Measurements from ENCODE around the gene TFCP2L1. TPM values are rescaled to one million over a fixed set of nuclear protein-coding genes. Genes with fewer than 3 reads are reported as not detected.
"Not testable (repeated sequence)": the region's sequence is repeated elsewhere in the genome, so short reads cannot be mapped to it uniquely, and the experiment has no call there.

The TFCP2L1 gene, protein sequence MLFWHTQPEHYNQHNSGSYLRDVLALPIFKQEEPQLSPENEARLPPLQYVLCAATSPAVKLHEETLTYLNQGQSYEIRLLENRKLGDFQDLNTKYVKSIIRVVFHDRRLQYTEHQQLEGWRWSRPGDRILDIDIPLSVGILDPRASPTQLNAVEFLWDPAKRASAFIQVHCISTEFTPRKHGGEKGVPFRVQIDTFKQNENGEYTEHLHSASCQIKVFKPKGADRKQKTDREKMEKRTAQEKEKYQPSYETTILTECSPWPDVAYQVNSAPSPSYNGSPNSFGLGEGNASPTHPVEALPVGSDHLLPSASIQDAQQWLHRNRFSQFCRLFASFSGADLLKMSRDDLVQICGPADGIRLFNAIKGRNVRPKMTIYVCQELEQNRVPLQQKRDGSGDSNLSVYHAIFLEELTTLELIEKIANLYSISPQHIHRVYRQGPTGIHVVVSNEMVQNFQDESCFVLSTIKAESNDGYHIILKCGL
- total RNA-seq: 0.30 TPM

DNA sequence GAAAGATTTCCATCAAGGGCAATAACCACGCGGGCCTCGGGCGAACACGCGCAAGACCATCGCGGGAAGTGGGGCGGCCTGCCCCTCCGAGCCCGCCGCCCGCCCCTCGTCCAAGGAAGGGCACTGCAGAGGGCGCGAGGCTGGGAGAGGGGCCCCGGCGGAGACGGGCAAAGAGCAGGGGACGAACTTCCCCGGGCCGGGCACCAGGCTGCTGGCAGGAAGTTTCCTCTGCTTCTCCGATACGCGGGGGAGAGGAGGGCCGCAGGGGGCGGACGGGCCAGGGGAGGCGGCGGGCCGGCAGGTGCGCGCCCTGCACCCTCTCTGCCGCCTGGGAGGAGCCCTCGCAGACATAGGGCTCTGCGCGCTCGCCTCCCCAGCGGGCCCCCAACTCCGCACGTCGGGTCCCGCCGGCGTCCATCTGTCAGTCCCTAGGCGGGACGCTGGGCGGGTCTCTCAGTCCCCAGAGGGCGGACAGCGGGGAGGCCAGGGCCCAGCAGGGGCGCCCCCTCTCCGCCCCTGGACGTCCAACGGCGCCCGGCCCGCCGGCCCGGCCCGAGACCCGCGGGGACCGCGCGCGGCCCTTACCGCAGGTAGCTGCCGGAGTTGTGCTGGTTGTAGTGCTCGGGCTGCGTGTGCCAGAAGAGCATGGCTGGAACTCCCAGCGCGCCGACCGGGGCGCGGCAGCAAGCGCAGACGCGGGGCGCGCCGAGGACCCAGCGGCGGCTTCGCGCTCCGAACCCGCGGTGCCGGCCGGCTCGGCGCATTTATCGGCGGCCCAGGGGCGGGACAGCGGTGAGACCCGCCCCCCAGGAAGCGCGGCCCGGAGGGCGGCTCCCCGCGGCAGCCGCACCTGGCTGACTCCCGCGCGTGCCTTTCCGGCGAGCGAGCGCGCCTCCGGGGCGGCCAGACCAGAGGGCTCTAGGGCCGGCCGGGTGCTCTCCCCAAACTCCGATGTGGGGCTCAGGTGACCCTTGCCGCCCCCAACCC, at the start of gene TFCP2L1:
TSS of gene TFCP2L1 (minus strand) at position 740 of the 987 bp plus-strand sequence. CDS start at position 647, 93 bp downstream.
- no peak for DNase-seq (ENCODE audit: low spot score)
- ATAC-seq: peak; percentile 64

DNA sequence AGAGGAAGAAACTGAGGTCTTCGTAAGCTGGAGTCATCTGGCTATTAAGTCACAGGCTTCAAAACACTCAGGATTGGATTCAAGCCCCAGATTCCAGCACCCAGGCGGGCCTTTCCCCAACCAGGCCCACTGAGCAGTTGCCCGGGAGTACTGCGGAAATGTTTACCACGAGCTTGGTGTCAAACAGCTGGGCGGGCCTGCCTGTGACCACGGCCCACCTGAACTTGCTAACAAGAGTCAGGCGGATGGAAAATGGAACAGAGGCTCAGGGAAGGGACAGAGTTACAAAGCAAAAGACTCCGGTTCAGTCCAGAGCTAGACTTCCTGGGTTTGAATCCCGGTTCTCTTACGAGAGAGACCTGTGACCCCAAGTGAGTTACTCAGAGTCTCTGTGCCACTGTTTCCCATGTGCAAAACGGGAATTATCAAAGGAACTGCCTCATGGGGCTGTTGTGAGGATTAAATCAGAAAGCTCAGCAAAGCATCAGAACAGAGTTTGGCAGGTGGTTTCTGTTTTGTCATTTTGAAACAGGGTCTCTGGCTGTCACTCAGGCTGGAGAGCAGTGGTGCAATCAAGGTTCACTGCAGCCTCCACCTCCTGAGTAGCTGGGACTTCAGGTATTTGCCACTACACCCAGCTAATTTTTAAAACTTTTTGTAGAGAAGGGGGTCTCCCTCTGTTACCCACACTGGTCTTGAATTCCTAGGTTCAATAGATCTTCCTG, 49.0 kb upstream of the TFCP2L1 start:
- ATAC-seq (no peak), DNase-seq (ENCODE audit: low spot score) (no peak)

DNA sequence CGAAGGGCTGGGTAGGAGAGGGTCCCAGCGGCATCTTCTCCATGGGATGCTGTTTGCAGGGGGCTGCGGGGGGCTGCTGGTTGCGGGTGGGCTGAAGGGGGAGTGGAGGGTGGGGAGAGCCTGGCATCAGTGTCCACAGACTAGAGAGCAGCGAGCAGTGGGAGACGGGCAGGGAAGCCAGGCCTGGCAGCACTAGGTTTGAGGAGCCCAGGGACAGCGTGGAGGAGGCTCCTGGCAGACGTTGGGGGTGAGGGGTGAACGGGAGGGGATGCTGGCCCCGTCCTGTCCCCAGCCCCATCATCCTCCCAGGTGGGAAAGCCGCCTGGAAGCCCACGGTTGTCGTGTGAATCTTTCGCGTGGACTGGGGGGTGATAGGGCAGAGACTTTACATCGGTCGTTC, 48.2 kb upstream of the TFCP2L1 start:
- ATAC-seq: no peak

DNA sequence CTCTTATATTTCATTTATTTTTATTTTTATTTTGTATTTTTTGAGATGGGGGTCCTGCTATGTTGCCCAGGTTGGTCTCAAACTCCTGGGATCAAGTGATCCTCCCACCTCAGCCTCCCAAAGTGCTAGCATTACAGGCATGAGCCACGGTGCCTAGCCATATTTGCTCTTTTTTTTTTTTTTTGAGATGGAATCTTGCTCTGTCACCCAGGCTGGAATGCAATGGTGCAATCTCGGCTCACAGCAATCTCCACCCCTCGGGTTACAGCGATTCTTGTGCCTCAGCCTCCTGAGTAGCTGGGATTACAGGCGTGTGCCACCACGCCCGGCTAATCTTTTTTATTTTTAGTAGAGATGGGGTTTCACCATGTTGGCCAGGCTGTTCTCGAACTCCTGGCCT, 46.3 kb upstream of the TFCP2L1 start:
- ATAC-seq; DNase-seq (ENCODE audit: low spot score): not testable (repeated sequence)

More for the DNA sequence above, 48.2 kb upstream of the TFCP2L1 start:
- no peak for DNase-seq (ENCODE audit: low spot score)

DNA sequence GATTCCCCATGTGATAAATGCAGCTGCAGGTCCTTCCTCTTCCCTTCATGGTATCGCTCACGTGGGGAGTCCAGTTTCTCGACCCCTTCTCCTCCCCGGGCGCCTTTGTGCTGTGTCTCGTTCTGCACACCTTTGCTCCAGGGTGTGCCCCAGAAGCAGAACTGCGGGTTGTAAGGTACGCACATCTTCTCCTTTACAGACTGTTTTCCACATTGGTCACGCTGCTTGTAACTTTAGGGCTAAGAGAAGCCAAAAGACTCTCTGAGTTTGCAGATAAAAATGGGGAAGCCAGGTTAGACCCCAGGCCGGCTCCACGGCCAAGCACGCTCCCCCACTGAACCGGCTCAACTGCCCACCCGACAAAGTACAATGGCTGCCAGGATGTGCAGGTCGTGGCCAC, 45.9 kb upstream of the TFCP2L1 start:
- no peak for ATAC-seq
- peak; percentile 5 for DNase-seq (ENCODE audit: low spot score)

DNA sequence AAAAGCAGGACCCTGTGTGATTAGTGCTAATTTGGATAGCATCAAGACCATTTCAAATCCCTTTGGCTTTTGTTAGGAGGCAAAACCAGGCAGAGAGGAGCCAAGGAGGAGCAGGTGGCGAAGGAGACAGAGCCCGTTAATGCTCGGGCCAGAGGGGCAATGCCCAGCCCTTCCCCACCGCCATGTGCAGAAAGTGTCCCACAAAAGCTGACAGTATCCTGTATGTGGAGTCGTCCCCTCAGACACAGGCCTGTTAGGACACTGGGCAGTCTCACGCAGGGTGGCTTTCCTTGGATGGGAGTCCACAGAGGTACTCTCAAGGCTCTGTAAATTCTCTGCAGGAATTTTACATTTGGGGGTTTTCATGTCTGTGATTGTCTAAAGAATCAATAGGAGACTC, 44.8 kb upstream of the TFCP2L1 start:
- ATAC-seq: no peak
- no peak for DNase-seq (ENCODE audit: low spot score)

DNA sequence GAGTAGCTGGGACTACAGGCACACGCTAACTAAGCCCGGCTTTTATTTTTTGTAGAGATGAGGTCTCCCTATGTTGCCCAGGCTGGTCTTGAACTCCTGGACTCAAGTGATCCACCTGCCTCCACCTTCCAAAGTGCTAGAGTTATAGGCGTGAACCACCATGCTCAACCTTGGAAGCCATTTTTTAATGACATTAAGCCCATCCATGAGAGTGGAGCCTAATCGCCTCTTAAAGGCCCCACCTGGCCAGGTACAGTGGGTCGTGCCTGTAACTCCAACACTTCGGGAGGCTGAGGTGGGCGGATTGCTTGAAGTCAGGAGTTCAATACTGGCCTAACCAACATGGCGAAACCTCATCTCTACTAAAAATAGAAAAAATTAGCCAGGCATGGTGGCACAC, 41.6 kb upstream of the TFCP2L1 start:
- DNase-seq (ENCODE audit: low spot score): peak; percentile 15
- no peak for ATAC-seq

DNA sequence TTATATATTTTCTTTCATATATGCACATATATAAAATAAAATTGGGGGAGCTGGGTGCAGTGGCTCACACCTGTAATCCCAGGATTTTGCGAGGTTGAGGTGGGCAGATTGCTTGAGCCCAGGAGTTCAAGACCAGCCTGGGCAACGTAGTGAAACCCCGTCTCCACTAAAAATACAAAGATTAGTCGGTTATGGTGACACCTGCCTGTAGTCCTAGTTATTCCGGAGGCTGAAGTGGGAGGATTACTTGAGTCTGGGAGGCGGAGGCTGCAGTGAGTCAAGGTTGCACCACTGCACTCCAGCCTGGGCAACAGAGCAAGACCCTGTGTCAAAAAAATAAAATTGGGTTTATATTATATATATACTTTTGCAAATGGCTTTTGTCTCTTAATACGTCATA, 39.6 kb upstream of the TFCP2L1 start:
- ATAC-seq (no peak), DNase-seq (ENCODE audit: low spot score) (peak; percentile 15)

DNA sequence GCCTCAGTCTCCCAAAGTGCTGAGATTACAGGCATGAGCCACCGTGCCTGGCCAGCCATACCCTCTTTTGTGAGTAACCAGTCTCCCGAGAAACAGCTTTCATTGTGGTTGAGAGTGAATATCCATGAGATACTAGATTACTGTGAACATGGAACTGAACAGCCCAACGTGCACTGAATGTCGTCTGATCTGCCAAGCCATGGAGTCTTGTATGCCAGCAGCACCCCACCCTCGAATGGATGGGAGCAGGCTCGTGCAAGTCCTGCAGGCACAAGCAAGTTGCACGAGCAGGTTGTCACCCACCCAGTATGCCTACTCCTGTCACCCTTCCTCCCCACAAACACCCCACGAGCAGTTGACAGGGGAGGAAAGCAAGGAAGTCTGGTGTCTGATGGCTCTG, 36.5 kb upstream of the TFCP2L1 start:
- DNase-seq (ENCODE audit: low spot score) (peak; percentile 18), ATAC-seq (no peak)

DNA sequence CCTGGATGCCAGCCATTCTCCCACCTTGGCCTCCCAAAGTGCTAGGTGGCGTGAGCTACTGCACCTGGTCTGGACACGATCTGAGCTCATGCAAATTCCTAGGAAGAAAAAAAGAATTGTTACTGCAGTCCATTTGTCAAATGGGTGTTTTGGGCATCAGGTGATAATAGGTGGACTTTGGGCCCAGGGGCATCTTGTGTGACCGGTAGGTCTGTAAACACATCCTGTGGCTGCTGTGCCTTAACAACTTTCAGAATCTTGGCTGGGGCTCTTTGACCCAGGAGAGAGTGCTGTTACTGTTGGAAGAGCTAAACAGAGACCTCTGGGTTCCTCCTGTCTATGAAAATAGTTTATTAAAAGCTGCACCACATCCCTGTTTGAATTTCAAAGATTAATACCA, 34.9 kb upstream of the TFCP2L1 start:
- ATAC-seq: no peak
- peak; percentile 18 for DNase-seq (ENCODE audit: low spot score)

DNA sequence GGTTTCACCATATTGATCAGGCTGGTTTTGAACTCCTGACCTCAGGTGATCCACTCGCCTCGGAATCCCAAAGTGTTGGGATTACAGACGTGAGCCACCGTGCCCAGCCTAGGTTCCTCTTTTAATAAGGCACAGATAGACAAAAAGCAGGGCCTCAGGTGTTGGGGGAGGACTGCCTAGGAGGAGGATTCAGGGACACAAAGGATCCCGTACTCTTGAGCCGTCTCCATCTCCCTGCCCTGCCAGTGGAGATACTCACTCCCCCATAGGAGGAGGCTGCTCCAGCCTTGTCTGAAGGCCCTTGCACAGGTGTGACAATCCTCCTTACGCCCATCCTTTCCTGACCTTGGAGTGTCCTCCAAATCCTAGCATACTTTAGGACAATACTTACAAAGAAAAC, 32.0 kb upstream of the TFCP2L1 start:
- DNase-seq (ENCODE audit: low spot score) (peak; percentile 14), ATAC-seq (no peak)

DNA sequence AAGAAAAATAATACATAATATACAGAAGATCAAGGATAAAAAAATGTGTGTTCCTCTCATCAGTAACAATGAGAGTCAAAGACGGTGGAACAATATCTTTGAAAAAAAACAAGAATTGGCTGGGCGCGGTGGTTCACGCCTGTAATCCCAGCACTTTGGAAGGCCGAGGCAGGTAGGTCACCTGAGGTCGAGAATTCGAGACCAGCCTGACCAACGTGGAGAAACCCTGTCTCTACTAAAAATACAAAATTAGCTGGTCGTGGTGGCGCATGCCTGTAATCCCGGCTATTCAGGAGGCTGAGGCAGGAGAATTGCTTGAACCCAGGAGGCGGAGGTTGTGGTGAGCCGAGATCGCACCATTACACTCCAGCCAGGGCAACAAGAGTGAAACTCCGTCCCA, 28.7 kb upstream of the TFCP2L1 start:
- ATAC-seq: not testable (repeated sequence)
- peak; percentile 3 for DNase-seq (ENCODE audit: low spot score)

DNA sequence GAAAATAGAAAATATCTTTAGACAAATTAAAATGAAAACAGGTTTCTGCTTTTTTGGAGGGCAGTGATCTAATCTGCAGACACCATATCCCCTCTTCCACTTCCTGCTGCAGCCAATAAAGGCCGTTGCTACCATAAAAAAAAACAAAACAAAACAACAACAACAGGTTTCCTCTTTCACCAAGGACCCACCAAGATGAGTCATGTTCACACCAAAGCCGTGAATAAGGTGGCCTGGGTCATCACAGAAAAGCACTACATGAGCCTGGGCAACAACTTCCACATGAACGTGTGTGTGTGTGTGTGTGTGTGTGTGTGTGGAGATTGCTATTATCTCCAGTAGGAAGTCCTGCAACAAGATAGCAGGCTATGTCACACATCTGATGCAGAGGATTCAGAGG, 24.8 kb upstream of the TFCP2L1 start:
- ATAC-seq (no peak), DNase-seq (ENCODE audit: low spot score) (peak; percentile 8)

DNA sequence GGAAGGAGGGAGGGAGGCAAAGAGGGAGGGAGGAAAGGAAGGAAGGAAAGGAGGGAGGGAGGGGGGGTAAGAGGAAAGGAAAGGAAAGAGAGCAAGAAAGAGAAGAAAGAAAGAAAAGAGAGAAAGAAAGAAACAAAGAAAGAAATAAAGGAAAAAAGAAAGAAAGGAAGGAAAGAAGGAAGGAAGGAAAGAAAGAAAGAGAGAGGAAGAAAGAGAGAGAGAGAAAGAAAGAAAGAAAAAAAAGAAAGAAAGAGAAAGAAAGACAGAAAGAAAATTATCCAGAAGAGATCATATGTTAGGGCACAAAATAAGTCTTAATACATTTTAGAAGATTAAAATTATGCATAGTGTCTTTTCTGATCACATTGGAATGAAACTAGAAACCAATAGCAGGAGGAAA, 24.3 kb upstream of the TFCP2L1 start:
- DNase-seq (ENCODE audit: low spot score) (no peak), ATAC-seq (no peak)

DNA sequence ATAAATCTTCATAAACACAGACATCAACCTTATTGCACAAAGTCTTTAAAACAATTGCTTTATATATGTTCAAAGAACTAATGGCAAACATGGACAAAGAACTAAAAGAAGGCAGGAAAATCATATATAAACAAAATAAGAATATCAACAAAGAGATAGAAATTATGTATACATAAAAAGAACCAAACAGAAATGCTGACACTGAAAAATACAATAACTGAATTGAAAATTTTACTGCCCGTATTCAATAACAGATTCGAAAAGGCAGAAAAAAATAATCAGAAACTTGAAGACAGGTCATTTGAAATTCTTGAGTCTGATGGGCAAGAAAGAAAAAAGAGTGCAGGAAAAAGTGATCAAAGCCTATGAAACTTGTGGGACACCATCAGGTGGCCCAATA, 22.0 kb upstream of the TFCP2L1 start:
- no peak for DNase-seq (ENCODE audit: low spot score)
- no peak for ATAC-seq

DNA sequence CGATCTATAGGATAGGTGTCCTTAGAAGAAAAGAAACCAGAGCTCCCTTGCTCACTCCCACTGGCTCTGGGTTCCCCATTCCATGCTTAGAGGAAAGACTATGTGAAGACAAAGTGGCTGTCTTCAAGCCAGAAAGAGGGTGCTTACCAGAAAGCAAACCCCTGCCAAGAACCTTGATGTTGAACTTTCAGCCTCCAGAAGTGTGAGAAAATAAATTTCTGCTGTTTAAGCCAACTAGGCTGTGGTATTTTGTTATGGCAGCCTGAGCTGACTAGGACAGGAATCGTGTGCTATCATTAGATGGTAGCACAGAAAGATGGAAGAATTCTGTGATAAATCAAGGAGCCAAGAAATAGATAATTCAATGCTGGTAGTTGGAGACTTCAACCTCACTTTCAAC, 19.9 kb upstream of the TFCP2L1 start:
- DNase-seq (ENCODE audit: low spot score) (no peak), ATAC-seq (no peak)

DNA sequence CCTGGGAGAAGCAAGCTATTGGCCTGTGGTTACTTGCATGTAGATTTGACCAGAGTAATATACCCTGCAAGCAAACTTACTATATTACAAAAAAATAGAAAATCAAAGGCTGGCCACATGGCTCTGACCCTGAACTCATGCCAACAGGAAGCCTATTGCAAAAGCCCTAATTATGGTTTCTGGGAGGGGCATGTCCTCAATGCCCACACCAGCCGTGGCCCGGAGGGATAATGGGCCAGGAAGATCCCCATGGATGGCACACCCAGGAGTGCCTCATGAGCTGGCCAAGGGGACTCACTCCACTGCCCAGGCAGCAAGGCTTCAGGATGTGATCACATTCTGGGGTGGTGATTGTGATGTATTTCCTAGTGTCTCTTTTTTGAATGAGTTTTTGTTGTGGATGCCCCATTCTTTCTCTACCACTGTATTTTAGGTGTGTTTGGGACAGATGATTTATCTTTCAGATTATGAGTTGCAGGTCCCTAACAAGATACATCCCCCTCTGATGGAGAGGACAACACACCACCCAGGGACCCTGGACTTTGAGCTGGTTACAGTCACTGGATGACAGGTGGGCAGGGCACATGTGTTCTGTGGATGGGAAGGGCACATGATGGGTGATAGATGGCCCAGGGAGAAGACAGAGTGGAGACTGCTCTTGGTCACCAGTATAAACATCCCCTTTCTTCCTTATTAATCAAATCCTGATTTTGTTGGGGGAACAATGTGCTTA, 18.7 kb upstream of the TFCP2L1 start:
- ATAC-seq: no peak

DNA sequence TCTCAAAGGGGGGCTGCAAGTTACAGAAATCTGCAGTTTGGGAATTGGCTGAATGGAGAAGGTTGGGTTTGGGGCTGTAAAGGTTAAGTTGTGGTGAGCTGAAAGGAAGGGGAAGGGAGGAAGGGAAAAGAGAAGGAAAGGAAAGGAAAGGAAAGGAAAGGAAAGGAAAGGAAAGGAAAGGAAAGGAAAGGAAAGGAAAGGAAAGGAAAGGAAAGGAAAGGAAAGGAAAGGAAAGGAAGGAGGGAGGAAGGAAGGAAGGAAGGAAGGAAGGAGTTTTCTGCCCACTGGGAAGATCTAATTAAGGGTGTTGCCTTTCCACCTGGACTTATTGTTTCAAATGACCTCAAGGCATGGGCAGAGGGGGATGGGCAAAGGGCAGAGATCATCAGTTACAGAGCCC, 16.2 kb upstream of the TFCP2L1 start:
- DNase-seq (ENCODE audit: low spot score); ATAC-seq: not testable (repeated sequence)

More for the DNA sequence above, 18.7 kb upstream of the TFCP2L1 start:
- DNase-seq (ENCODE audit: low spot score): peak; percentile 7

DNA sequence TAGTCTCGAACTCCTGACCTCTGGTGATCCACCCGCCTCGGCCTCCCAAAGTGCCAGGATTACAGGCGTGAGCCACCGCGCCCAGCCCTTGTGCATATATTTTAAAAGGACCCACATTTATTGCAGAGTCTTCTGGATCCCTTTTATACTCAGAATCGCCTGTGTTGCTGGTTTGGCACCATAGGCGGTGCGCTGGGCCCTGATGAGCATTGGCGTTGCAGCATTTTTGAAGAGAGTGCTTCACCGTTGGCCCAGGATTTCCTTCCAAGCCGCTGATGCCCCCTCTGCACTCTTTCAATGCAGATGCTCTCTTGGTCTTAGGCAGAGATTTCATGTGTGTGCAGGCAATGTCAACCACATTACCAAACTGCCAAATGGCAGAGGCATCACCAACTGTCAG, 13.5 kb upstream of the TFCP2L1 start:
- ATAC-seq (no peak), DNase-seq (ENCODE audit: low spot score) (no peak)

DNA sequence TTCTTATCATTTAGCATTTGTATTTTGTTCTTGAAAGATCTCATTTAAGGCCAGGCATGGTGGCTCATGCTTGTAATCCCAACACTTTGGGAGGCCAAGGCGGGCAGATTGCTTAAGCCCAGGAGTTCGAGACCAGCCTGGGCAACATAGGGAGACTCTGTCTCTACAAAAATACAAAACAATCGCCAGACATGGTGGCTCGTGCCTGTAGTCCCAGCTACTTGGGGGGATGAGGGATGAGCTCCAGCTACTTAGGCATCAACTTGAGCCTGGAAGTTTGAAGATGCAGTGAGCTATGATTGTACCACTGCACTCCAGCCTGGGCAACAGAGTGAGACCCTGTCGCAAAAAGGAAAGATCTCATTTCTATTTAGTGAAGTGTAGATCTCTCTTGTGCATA, 12.9 kb upstream of the TFCP2L1 start:
- not testable (repeated sequence) for ATAC-seq; DNase-seq (ENCODE audit: low spot score)
